GM18526 (cell line): ENCODE data around the gene TOPAZ1.
A peak's percentile ranks its signal among the peaks of the same experiment; 100 is the strongest.

Experiments used
- POLR2A ChIP-seq: IDR thresholded peaks from 3 replicates; pipeline ENCODE4 v1.6.1; 2011; ENCODE audit not compliant: insufficient read length; ENCODE audit errors: extremely low read depth

TOPAZ1 gene

DNA sequence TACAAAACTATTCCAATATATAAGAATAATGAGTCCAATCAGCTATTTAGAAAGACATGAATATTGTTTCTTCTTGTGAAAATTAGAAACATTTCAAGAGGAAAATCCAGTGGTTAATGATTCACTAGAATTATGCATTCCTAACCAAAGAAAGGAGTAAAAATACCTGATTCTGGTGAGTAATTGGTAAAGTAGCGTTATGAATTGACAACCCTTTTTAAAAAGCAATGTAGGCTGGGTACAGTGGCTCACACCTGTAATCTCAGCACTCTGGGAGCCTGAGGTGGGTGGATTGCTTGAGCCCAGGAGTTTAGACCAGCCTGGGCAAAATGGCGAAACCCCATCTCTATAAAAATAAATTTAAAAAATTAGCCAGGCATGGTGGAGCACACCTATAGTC is 43.3 kb downstream of the TOPAZ1 start:
- no peak for TF ChIP-seq POLR2A

DNA sequence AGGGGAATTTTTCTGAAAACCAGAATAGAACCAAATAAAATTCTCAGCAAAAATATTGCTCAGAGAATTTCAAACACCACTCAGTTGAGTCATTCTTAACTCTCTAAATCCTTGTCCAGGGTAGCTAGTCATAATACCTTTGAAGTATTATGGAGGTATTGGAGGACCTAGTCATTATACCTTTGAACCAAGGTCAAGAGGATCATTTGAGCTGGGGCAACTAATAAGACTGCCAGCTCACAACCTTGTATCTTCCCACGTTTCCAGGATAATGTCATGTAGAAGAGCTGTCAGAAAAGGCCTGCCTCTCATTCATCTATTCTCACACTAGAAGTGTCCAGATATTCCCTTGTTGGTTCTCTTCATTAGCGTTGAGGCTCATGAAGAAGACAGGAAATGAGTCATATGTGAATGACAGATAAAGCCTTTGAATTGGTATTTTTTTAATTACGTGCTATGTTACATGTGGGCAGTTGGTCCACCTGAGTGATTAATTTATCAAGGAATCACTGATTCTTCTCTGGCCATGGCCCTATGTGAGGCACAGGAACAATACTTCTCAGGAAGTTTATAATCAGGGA is 48.3 kb downstream of the TOPAZ1 start:
- no peak for TF ChIP-seq POLR2A

- no peak for TF ChIP-seq POLR2A
Observed at GRCh38 chr3:44292276-44292675, 50.6 kb downstream of the TOPAZ1 start.

DNA sequence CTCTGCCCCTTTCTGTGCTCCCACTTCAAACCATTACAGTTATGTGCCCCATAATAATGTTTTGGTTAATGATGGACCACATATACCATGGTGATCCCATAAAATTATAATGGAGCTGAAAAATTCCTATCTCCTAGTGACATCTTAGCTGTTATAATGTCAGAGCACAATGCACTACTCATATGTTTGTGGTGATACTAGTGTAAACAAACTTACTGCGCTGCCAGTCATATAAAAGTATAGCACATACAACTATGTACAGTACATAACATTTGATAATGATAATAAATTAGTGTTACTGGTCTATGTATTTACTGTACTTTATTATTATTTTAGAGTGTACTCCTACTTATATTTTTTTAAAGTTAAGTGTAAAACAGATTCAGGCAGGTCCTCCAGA is 51.3 kb downstream of the TOPAZ1 start:
- no peak for TF ChIP-seq POLR2A

- TF ChIP-seq POLR2A = no peak
Observed at GRCh38 chr3:44297255-44297654, 55.6 kb downstream of the TOPAZ1 start.

- no peak for TF ChIP-seq POLR2A
Observed at GRCh38 chr3:44301746-44302145, 60.1 kb downstream of the TOPAZ1 start.

GRCh38 chr3:44309500-44309899 is 67.8 kb downstream of the TOPAZ1 start:
- no peak for TF ChIP-seq POLR2A

- no peak for TF ChIP-seq POLR2A
Observed at GRCh38 chr3:44318891-44319311, 77.2 kb downstream of the TOPAZ1 start.

DNA sequence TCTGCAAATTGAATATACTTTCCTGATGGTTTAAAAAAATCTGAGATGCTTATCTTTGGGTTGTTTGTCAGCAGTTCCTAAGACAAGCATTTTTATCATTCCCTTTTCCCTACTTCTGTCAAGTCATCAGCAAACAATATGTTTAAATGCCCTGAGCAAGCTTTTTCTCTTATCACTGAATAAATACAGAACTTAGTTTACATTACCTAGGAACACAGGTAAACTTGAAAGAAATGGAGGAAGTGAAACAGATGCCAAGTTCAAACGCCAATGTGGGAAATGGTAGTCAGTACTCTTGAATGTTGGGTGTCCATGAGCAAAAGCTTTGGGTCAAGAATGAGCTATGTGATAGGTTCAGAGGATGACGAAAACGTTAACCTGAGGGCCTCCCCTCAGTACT is 79.6 kb downstream of the TOPAZ1 start:
- no peak for TF ChIP-seq POLR2A

GRCh38 chr3:44323341-44323955 is 81.8 kb downstream of the TOPAZ1 start:
- no peak for TF ChIP-seq POLR2A

DNA sequence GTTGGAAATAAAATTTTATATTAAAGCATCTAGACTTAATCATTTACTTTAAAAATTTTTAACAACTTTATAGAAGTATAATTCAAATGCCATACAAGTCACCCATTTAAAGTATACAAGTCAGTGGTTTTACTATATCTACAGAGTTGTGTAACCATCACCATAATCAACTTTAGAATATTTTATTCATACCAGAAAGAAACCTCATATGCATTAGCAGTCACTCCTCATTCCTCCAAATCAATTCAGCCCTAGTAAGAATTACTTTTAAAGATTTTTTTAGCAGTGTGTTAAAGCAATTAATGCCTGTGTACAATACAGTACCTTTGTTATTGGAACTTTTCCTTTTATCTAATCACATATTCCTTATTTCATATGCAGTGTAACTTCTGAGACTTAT is 82.9 kb downstream of the TOPAZ1 start:
- no peak for TF ChIP-seq POLR2A

- no peak for TF ChIP-seq POLR2A
Observed at GRCh38 chr3:44326019-44326418, 84.3 kb downstream of the TOPAZ1 start.

- no peak for TF ChIP-seq POLR2A
Observed at GRCh38 chr3:44326515-44326914, 84.8 kb downstream of the TOPAZ1 start.

DNA sequence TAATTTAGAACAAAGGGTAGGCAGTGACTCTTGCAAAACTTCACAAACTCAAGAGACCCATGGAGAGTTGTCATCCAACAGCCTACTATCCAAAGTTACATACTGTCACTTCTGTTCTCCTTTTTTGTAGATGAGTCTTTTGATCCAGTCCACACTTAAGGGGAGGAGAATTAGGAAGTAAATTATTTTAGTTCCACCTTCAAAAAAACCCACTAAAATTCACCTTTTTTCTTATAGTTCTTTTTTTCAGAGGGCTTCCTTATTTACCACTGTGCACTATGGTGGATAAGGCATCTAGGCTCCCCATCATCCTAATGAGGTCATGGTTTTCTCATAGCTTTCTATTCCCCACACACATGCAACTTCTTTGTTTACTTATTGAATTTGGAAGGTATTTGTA is 88.3 kb downstream of the TOPAZ1 start:
- TF ChIP-seq POLR2A = no peak

GRCh38 chr3:44330444-44330843 is 88.8 kb downstream of the TOPAZ1 start:
- TF ChIP-seq POLR2A = no peak

DNA sequence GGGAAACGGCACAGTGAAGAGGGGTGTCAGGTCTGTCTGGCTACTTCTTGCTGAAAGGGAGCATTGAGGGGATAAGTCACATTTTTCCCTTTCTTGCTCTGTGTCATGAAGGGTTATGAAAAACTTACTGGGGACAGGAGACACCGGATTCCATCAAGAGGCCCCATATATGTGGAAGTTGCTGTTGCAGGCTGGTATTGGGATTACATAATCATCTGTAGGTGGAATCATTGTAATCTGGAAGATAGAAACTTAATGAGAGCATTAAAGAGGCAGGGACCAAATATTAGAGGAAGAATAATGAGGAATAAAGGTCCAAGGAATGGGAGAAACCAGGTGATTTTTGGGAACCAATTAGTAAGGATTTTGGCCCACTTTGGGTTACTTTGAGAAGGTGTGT is 92.6 kb downstream of the TOPAZ1 start:
- no peak for TF ChIP-seq POLR2A

DNA sequence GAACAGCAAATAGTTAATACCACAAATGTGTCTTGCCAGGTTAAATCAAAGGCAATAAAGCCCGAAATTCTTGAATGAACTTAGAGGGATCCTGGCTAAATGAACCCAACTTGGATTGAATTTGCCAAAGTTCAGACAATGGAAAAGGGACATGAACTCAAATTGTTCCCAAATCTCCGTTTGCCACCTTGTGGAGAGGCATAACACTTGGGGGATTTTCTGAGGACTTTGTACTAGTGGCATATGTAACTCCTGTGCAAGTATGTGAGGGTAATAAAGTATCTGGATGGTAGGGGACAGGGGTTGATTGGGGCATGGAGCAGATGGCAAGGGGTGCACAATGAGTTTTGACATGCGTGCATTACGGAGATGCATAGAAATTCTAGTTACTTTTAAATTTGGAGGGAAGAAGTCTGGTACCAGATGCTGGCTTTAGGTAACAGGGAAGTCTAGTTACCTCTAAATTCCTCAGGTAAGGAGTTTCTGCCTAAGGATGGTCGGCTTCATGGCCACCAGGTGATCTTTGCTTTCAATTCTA is 95.6 kb downstream of the TOPAZ1 start:
- no peak for TF ChIP-seq POLR2A

GRCh38 chr3:44338010-44338827 is 96.5 kb downstream of the TOPAZ1 start, which contains the start of gene TCAIM:
TCAIM (plus strand) TSS chr3:44338766; CDS start chr3:44354783, 16,017 bp downstream.
- TF ChIP-seq POLR2A = peak; percentile 80
